RWPE1 (cell line): Measurements from ENCODE around the gene PKP1.

Experiments
- CTCF ChIA-PET: fragments of 350-600 bp; sonication (Branson Sonifier 250); formaldehyde crosslinking; extraction: SDS; loops from one replicate; lab custom pipeline; 2021; lab: Yijun Ruan, JAX
- POLR2A ChIA-PET: fragments of 400-600 bp; formaldehyde crosslinking; extraction: SDS; loops from one replicate; lab custom pipeline; 2020; ENCODE audit warnings: antibody characterized with exemption; ENCODE audit not compliant: low non-redundant PET; lab: Yijun Ruan, JAX
- DNase-seq: peaks from one replicate; pipeline ENCODE4 v3.0.0; 2012; ENCODE audit warnings: low spot score
- H3K27ac ChIP-seq: fragments of 450-650 bp; 2 replicates; pipeline ENCODE4 v1.5.1; 2017
- TF ChIP-seq, protein P1 (sequence below): fragments of 450-650 bp; conservative IDR thresholded peaks from 2 replicates; pipeline ENCODE4 v1.5.1; 2017; ENCODE audit warnings: low read depth, mild to moderate bottlenecking

The PKP1 gene

DNA sequence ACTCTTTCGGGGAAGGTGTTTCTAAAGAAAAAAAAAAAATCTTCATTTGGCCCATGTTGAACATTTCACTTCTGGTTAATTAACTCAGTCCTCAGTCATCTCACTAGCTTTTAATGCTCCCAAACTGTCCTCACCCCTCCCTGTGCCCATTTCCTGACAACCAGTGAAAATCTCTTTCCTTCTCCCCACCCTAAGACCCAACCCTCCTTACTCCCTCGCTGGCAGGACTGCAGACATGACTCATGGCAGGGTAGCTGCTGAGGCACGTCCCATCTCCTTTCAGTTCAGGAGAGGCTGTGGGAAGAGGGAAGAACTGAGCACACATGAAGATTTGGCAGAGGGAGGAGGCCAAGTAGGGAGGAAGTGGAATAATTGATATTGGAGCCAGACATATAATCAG lies 12.6 kb downstream of the PKP1 start:
- DNase-seq, result peak; percentile 97
- CTCF ChIA-PET, result interaction anchor here (1.5 kb wide), 1 partner anchor 42 kb away, joined by 8 read pairs; no protein-coding TSS in a partner anchor
- POLR2A ChIA-PET, result interaction anchor here (0.5 to 0.7 kb wide), 2 partner anchors 23 to 173 kb away, joined by 3 read pairs; partner anchors contain the start of gene PHLDA3
- TF ChIP-seq, protein P1, sequence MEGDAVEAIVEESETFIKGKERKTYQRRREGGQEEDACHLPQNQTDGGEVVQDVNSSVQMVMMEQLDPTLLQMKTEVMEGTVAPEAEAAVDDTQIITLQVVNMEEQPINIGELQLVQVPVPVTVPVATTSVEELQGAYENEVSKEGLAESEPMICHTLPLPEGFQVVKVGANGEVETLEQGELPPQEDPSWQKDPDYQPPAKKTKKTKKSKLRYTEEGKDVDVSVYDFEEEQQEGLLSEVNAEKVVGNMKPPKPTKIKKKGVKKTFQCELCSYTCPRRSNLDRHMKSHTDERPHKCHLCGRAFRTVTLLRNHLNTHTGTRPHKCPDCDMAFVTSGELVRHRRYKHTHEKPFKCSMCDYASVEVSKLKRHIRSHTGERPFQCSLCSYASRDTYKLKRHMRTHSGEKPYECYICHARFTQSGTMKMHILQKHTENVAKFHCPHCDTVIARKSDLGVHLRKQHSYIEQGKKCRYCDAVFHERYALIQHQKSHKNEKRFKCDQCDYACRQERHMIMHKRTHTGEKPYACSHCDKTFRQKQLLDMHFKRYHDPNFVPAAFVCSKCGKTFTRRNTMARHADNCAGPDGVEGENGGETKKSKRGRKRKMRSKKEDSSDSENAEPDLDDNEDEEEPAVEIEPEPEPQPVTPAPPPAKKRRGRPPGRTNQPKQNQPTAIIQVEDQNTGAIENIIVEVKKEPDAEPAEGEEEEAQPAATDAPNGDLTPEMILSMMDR, result no peak
- H3K27ac ChIP-seq, result peak overlapping the region; percentile 89

DNA sequence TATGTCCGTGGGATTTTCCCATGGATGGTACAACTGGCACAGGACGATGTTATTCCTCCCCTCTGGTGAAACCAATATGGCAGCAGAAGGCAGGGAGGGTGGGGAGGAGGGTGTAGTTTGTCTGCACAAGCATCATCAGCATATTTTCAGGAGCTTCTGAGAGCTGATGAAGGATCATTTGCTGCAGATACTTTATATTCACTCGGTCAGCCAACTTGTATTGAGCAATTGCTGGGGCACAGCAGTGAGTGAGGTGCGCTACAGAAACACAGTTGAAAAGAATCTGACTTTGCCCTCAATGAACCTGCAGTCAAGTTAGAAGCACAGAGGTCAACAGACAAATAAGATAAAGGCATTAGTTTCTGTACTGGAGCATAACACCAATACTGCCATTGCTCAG lies 13.0 kb downstream of the PKP1 start:
- DNase-seq, result no peak
- POLR2A ChIA-PET, result interaction anchor here (0.7 kb wide), 1 partner anchor 23 kb away, joined by 3 read pairs; no protein-coding TSS in a partner anchor
- CTCF ChIA-PET, result interaction anchor here (1.5 kb wide), 1 partner anchor 42 kb away, joined by 8 read pairs; no protein-coding TSS in a partner anchor
- TF ChIP-seq, protein P1, result no peak
- peak overlapping the region; percentile 89 for H3K27ac ChIP-seq

DNA sequence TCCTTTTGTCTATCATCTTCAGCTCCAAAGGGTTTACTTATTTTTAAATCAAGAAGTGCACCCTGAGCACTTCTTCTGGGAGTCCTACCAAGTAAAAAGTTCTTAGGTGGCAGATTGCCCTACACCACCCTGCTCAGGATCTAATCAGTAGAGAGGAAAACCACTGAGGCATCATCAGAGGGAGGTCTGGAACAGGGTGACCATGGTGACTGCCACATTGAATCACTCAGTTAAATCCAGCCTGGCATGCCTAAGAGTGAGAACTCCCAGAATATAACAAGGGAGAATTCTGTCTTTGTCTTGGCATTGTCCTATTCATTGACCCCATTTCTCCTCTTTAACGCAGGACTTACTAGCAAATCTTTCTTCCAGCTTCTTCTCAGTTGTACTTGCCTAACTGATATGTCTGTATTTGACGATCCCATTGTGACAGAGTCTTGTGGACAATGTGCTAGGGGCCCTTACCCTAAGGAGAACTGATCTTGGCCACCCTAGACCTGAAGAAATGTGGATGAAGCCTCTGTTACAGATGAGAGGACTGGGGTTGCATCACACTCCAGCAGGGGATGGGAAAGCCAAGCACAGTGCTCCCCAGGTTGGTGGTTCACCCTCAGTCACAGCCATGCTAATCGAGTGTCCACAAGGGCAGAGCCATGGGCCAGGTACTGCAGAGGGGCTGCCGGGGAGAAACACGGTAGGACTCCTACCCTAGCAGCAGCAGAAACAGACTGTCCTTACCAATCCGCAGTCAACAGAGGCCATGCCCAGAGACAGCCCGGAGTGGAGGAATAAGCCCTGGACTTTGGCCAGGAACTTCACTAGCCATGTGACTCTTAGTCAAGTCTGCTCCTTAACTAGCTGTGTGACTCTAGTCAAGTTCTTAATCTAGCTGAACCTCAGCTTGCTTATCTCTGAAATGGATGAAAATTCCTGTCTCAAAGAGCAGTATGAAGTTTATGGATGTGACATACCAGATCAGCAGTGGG lies 15.4 kb downstream of the PKP1 start:
- DNase-seq, result no peak
- TF ChIP-seq, protein P1, result no peak
- POLR2A ChIA-PET, result interaction anchor here (0.6 to 3.0 kb wide), 5 partner anchors 9 to 41 kb away, joined by 3 to 20 read pairs (median 4); no protein-coding TSS in a partner anchor
- CTCF ChIA-PET, result interaction anchor here (1.0 to 2.8 kb wide), 4 partner anchors 9 to 44 kb away, joined by 4 to 14 read pairs (median 11); partner anchors contain the start of gene PKP1
- H3K27ac ChIP-seq, result peak overlapping the region; percentile 100

DNA sequence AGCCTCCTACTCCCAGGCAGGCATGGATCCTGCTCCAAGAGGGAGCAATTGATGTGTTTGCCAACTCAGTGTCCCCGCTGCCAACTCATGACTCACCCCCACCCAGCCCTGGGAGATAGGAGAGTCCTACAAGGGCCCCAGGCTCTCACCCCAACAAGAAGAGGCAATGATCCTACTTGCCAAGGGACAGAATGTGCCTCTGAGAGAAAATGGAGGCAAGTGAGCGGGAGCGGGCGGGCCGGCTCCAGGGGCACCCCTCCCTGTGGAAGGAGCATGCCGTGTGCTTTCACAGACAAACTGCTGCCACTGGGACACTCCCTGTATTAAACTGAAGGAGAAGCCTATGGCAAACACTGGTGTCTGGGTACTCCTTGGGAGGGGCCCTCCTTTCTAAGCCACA lies 16.7 kb downstream of the PKP1 start:
- H3K27ac ChIP-seq, result peak overlapping the region; percentile 100
- TF ChIP-seq, protein P1, result no peak
- ChIA-PET CTCF (interaction anchor here (1.0 to 2.8 kb wide), 4 partner anchors 9 to 46 kb away, joined by 4 to 14 read pairs (median 11); partner anchors contain the start of gene PKP1), POLR2A (interaction anchor here (0.6 to 3.0 kb wide), 4 partner anchors 11 to 48 kb away, joined by 4 to 20 read pairs (median 6); no protein-coding TSS in a partner anchor)
- DNase-seq, result peak; percentile 97

DNA sequence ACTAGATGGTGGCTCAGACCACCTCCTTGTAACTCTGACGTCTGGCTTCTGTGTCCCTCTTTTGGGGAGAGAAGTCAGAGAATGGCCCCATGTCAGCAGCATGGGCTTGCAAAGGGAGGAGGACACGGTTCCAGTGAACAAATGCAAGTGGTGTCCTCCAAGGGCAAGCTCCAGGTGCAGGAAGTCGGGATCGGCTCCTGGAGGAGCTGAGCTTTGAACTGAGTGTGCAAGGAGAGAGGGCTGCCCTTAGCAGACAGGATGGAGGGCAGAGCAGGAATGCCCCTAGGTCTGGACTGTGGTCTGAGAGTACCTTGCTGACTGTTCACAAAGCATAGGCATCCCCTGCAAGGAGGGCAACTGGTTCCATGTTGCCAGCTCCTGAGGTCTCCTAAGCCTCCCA lies 17.3 kb downstream of the PKP1 start:
- DNase-seq, result no peak
- CTCF ChIA-PET, result interaction anchor here (0.8 to 2.8 kb wide), 4 partner anchors 8 to 61 kb away, joined by 3 to 14 read pairs (median 8); no protein-coding TSS in a partner anchor
- POLR2A ChIA-PET, result interaction anchor here (2.0 to 3.0 kb wide), 2 partner anchors 11 to 17 kb away, joined by 10 to 20 read pairs; partner anchors contain the start of gene PKP1
- TF ChIP-seq, protein P1, result no peak
- H3K27ac ChIP-seq, result peak overlapping the region; percentile 100
